Activated CD4-positive, alpha-beta memory T cell treated with anti-CD3 and anti-CD28 coated beads for 36 hours (primary cell): ENCODE data around the gene VGLL4. TPM values are rescaled to one million over a fixed set of nuclear protein-coding genes. Genes with fewer than 3 reads are reported as not detected.
"Not testable (repeated sequence)": the region's sequence is repeated elsewhere in the genome, so short reads cannot be mapped to it uniquely, and the experiment has no call there.

Experiments used
- CTCF ChIA-PET: fragments of 350-600 bp; sonication (Branson Sonifier 250); formaldehyde crosslinking; loops from one replicate; lab custom pipeline; 2021; ENCODE audit warnings: antibody characterized with exemption, inconsistent platforms; lab: Charles Lee
- POLR2A ChIA-PET: fragments of 350-600 bp; sonication (Branson Sonifier 250); formaldehyde crosslinking; loops from one replicate; lab custom pipeline; 2021; ENCODE audit warnings: antibody characterized with exemption; lab: Charles Lee
- DNase-seq: peaks from one replicate; pipeline ENCODE4 v3.0.0-alpha.2; 2020
- H3K27ac Mint-ChIP-seq: one replicate; pipeline ENCODE4 v1.8.0; 2021; ENCODE audit warnings: mixed read lengths
- H3K27me3 Mint-ChIP-seq: one replicate; pipeline ENCODE4 v1.8.0; 2021; ENCODE audit warnings: mixed read lengths
- H3K36me3 Mint-ChIP-seq: one replicate; pipeline ENCODE4 v1.8.0; 2021; ENCODE audit warnings: mixed read lengths
- H3K4me1 Mint-ChIP-seq: one replicate; pipeline ENCODE4 v1.8.0; 2021; ENCODE audit warnings: low read depth, mixed read lengths
- H3K4me3 Mint-ChIP-seq: one replicate; pipeline ENCODE4 v1.8.0; 2021; ENCODE audit warnings: mild to moderate bottlenecking, mixed read lengths
- H3K9me3 Mint-ChIP-seq: one replicate; pipeline ENCODE4 v1.8.0; 2021; ENCODE audit warnings: mixed read lengths
- intact Hi-C: fragments of 100-400 bp; cut with micrococcal nuclease; formaldehyde crosslinking; loops from one replicate; pipeline ENCODE4 v1.15.1; 2023
- total RNA-seq, 2 experiments: library from RNA; stranded (reverse); gene quantifications; one replicate each; pipeline ENCODE4 v1.2.3, GENCODE V29; 2021

VGLL4 gene
- total RNA-seq, 2 experiments from 2014 or later, result 18.2 to 18.7 TPM

GRCh38 chr3:11576453-11576852, 67.3 kb downstream of the VGLL4 start:
- CTCF ChIA-PET, result no interaction called here
- DNase-seq, result no peak
- H3K9me3 Mint-ChIP-seq, result no peaks in the 10 kb centered on the region
- intact Hi-C loops, result no loop called here
- H3K27ac Mint-ChIP-seq, result no peak overlapping the region
- POLR2A ChIA-PET, result no interaction called here
- H3K27me3 Mint-ChIP-seq, result no peaks in the 10 kb centered on the region
- H3K4me1 Mint-ChIP-seq, result peaks cover 7% of the 10 kb centered on the region
- H3K4me3 Mint-ChIP-seq, result no peak overlapping the region
- H3K36me3 Mint-ChIP-seq, result no peaks in the 10 kb centered on the region

- no peaks in the 10 kb centered on the region for H3K36me3 Mint-ChIP-seq
- intact Hi-C loops, result no loop called here
- ChIA-PET CTCF (no interaction called here), POLR2A (no interaction called here)
- H3K4me3 Mint-ChIP-seq, result no peak overlapping the region
- no peak overlapping the region for H3K27ac Mint-ChIP-seq
- no peaks in the 10 kb centered on the region for H3K9me3 Mint-ChIP-seq
- H3K4me1 Mint-ChIP-seq, result peaks cover 7% of the 10 kb centered on the region
- DNase-seq, result no peak
- no peaks in the 10 kb centered on the region for H3K27me3 Mint-ChIP-seq
Observed at GRCh38 chr3:11575677-11576076, 68.0 kb downstream of the VGLL4 start.

GRCh38 chr3:11574981-11575669, 68.6 kb downstream of the VGLL4 start:
- Mint-ChIP-seq H3K36me3 (no peaks in the 10 kb centered on the region), H3K27me3 (no peaks in the 10 kb centered on the region), H3K4me3 (no peak overlapping the region), H3K9me3 (no peaks in the 10 kb centered on the region), H3K4me1 (peaks cover 4% of the 10 kb centered on the region), H3K27ac (no peak overlapping the region)
- POLR2A ChIA-PET, result interaction anchor here (0.7 kb wide), 1 partner anchor 15 kb away, joined by 3 read pairs; no protein-coding TSS in a partner anchor
- no peak for DNase-seq
- CTCF ChIA-PET, result no interaction called here
- intact Hi-C loops, result no loop called here

- H3K27me3 Mint-ChIP-seq, intact Hi-C loops, POLR2A ChIA-PET, H3K4me3 Mint-ChIP-seq, H3K36me3 Mint-ChIP-seq, H3K9me3 Mint-ChIP-seq, H3K27ac Mint-ChIP-seq, DNase-seq, H3K4me1 Mint-ChIP-seq: not testable (repeated sequence)
- CTCF ChIA-PET, result interaction anchor here (1.0 kb wide), 1 partner anchor 79 kb away, joined by 3 read pairs; no protein-coding TSS in a partner anchor
Observed at GRCh38 chr3:11572660-11573059, 71.1 kb downstream of the VGLL4 start.

GRCh38 chr3:11570789-11571495, 72.8 kb downstream of the VGLL4 start:
- H3K9me3 Mint-ChIP-seq, result no peaks in the 10 kb centered on the region
- H3K4me1 Mint-ChIP-seq, result peaks cover 2% of the 10 kb centered on the region
- H3K4me3 Mint-ChIP-seq, result no peak overlapping the region
- CTCF ChIA-PET, result no interaction called here
- POLR2A ChIA-PET, result interaction anchor here (0.5 kb wide), 1 partner anchor 20 kb away, joined by 3 read pairs; no protein-coding TSS in a partner anchor
- DNase-seq, result no peak
- no peaks in the 10 kb centered on the region for H3K27me3 Mint-ChIP-seq
- H3K27ac Mint-ChIP-seq, result no peak overlapping the region
- intact Hi-C loops, result no loop called here
- no peaks in the 10 kb centered on the region for H3K36me3 Mint-ChIP-seq

- POLR2A ChIA-PET, result no interaction called here
- DNase-seq, result no peak
- peaks cover 2% of the 10 kb centered on the region for H3K4me1 Mint-ChIP-seq
- CTCF ChIA-PET, result no interaction called here
- no peaks in the 10 kb centered on the region for H3K36me3 Mint-ChIP-seq
- intact Hi-C loops, result no loop called here
- H3K27ac Mint-ChIP-seq, result no peak overlapping the region
- H3K4me3 Mint-ChIP-seq, result no peak overlapping the region
- H3K27me3 Mint-ChIP-seq, result no peaks in the 10 kb centered on the region
- H3K9me3 Mint-ChIP-seq, result no peaks in the 10 kb centered on the region
Observed at GRCh38 chr3:11570251-11570650, 73.5 kb downstream of the VGLL4 start.

- H3K36me3 Mint-ChIP-seq, result no peaks in the 10 kb centered on the region
- ChIA-PET CTCF (interaction anchor here (0.9 kb wide), 1 partner anchor 89 kb away, joined by 3 read pairs; no protein-coding TSS in a partner anchor), POLR2A (no interaction called here)
- intact Hi-C loops, result no loop called here
- no peaks in the 10 kb centered on the region for H3K27me3 Mint-ChIP-seq
- H3K4me1 Mint-ChIP-seq, result peaks cover 1% of the 10 kb centered on the region
- H3K27ac Mint-ChIP-seq, result peak overlapping the region; percentile 13
- no peak for DNase-seq
- H3K4me3 Mint-ChIP-seq, result no peak overlapping the region
- no peaks in the 10 kb centered on the region for H3K9me3 Mint-ChIP-seq
Observed at GRCh38 chr3:11569156-11569741, 74.5 kb downstream of the VGLL4 start.

GRCh38 chr3:11568503-11569155, 75.1 kb downstream of the VGLL4 start:
- POLR2A ChIA-PET, result no interaction called here
- DNase-seq, result no peak
- intact Hi-C loops, result no loop called here
- no peaks in the 10 kb centered on the region for H3K27me3 Mint-ChIP-seq
- CTCF ChIA-PET, result no interaction called here
- H3K27ac Mint-ChIP-seq, result no peak overlapping the region
- H3K36me3 Mint-ChIP-seq, result peaks cover 2% of the 10 kb centered on the region
- no peak overlapping the region for H3K4me3 Mint-ChIP-seq
- no peaks in the 10 kb centered on the region for H3K9me3 Mint-ChIP-seq
- no peaks in the 10 kb centered on the region for H3K4me1 Mint-ChIP-seq

- intact Hi-C loops, result no loop called here
- H3K27me3 Mint-ChIP-seq, result no peaks in the 10 kb centered on the region
- POLR2A ChIA-PET, result no interaction called here
- DNase-seq, result no peak
- peaks cover 3% of the 10 kb centered on the region for H3K36me3 Mint-ChIP-seq
- H3K27ac Mint-ChIP-seq, result no peak overlapping the region
- no peak overlapping the region for H3K4me3 Mint-ChIP-seq
- no peaks in the 10 kb centered on the region for H3K9me3 Mint-ChIP-seq
- H3K4me1 Mint-ChIP-seq, result no peaks in the 10 kb centered on the region
- CTCF ChIA-PET, result no interaction called here
Observed at GRCh38 chr3:11567516-11568467, 75.9 kb downstream of the VGLL4 start.

- no peaks in the 10 kb centered on the region for H3K4me1 Mint-ChIP-seq
- no peaks in the 10 kb centered on the region for H3K27me3 Mint-ChIP-seq
- POLR2A ChIA-PET, result interaction anchor here (0.6 kb wide), 1 partner anchor 77 kb away, joined by 5 read pairs; the partner anchor contains the start of gene VGLL4
- CTCF ChIA-PET, result no interaction called here
- no peak overlapping the region for H3K4me3 Mint-ChIP-seq
- no peak overlapping the region for H3K27ac Mint-ChIP-seq
- intact Hi-C loops, result no loop called here
- DNase-seq, result no peak
- H3K9me3 Mint-ChIP-seq, result no peaks in the 10 kb centered on the region
- peaks cover 3% of the 10 kb centered on the region for H3K36me3 Mint-ChIP-seq
Observed at GRCh38 chr3:11566916-11567315, 76.8 kb downstream of the VGLL4 start.

GRCh38 chr3:11566478-11566877, 77.2 kb downstream of the VGLL4 start:
- ChIA-PET CTCF (no interaction called here), POLR2A (interaction anchor here (0.6 kb wide), 1 partner anchor 77 kb away, joined by 5 read pairs; the partner anchor contains the start of gene VGLL4)
- intact Hi-C loops, result no loop called here
- Mint-ChIP-seq H3K4me1 (no peaks in the 10 kb centered on the region), H3K9me3 (no peaks in the 10 kb centered on the region), H3K36me3 (peaks cover 3% of the 10 kb centered on the region), H3K27me3 (no peaks in the 10 kb centered on the region), H3K27ac (no peak overlapping the region), H3K4me3 (no peak overlapping the region)
- no peak for DNase-seq
